Duodenal mucosa (tissue), 2 donors: Measurements from ENCODE around the gene NOP53.

Experiments used
- H3K27ac ChIP-seq: one replicate; pipeline ENCODE4 v1.7.0; 2013; ENCODE audit warnings: low read depth, low read length
- H3K27me3 ChIP-seq, 2 donors: one replicate each; pipeline ENCODE4 v1.7.0; 2013; ENCODE audit warnings: low read length in 2 of 2, control low read depth in 1 of 2; ENCODE audit not compliant: insufficient read depth in 2 of 2, control insufficient read depth in 1 of 2
- H3K36me3 ChIP-seq, 2 donors: one replicate each; pipeline ENCODE4 v1.7.0; 2013; ENCODE audit warnings: low read length in 2 of 2, control low read depth in 1 of 2; ENCODE audit not compliant: insufficient read depth in 2 of 2, control insufficient read depth in 1 of 2
- H3K4me1 ChIP-seq, 2 donors: one replicate each; pipeline ENCODE4 v1.7.0; 2013; ENCODE audit warnings: low read length in 2 of 2, control low read depth in 1 of 2; ENCODE audit not compliant: insufficient read depth in 2 of 2, control insufficient read depth in 1 of 2
- H3K4me3 ChIP-seq, 2 donors: one replicate each; pipeline ENCODE4 v1.7.0; 2013; ENCODE audit warnings: low read length in 2 of 2, low read depth in 1 of 2
- H3K9ac ChIP-seq, 2 donors: one replicate each; pipeline ENCODE4 v1.7.0; 2013; ENCODE audit warnings: low read length in 2 of 2, low read depth in 1 of 2
- H3K9me3 ChIP-seq, 2 donors: one replicate each; pipeline ENCODE4 v1.7.0; 2013; ENCODE audit warnings: low read length in 2 of 2, control low read depth in 1 of 2; ENCODE audit not compliant: control insufficient read depth in 1 of 2

Gene NOP53

GRCh38 chr19:47745010-47745901, at the start of gene NOP53:
TSS of gene NOP53 (plus strand) at chr19:47745546. CDS start at chr19:47745560, 14 bp downstream.
- Histone ChIP-seq H3K9me3 (no peaks in the 10 kb centered on the region), H3K27me3 (no peaks in the 10 kb centered on the region), H3K27ac (peak within 1 kb of the TSS; percentile 98), H3K4me3 (peak within 1 kb of the TSS; percentile 57 to 81), H3K9ac (peak within 1 kb of the TSS; percentile 49 to 81), H3K36me3 (peaks cover 15 to 31% of the 10 kb centered on the region in 2 donors), H3K4me1 (peaks cover 7 to 21% of the 10 kb centered on the region in 2 donors)

DNA sequence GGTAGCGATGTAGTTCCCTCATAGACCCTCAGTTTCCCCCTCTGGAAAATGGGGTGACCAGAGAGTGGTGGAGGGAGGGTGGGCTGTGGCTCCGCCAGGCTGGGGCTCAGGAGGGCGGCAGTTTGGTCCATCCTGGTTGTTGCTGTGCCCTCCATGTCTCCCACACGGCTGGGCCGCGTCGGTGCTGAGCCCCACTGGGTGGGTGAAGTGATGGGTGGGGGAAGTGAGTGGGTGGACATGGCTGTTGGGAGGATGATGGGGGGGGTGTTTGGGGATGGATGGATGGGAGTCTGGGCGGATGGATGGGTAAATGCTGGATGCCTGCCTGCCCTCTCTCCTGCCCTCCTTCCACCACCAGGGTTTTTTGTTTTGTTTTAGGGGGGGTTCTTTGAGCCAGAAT, 48.7 kb upstream of the NOP53 start:
- no peak overlapping the region for H3K9ac ChIP-seq
- no peaks in the 10 kb centered on the region for H3K9me3 ChIP-seq
- no peaks in the 10 kb centered on the region for H3K27me3 ChIP-seq
- no peak overlapping the region for H3K4me3 ChIP-seq
- H3K27ac ChIP-seq, result no peak overlapping the region
- peaks cover 2 to 43% of the 10 kb centered on the region in 2 donors for H3K36me3 ChIP-seq
- no peaks in the 10 kb centered on the region for H3K4me1 ChIP-seq

DNA sequence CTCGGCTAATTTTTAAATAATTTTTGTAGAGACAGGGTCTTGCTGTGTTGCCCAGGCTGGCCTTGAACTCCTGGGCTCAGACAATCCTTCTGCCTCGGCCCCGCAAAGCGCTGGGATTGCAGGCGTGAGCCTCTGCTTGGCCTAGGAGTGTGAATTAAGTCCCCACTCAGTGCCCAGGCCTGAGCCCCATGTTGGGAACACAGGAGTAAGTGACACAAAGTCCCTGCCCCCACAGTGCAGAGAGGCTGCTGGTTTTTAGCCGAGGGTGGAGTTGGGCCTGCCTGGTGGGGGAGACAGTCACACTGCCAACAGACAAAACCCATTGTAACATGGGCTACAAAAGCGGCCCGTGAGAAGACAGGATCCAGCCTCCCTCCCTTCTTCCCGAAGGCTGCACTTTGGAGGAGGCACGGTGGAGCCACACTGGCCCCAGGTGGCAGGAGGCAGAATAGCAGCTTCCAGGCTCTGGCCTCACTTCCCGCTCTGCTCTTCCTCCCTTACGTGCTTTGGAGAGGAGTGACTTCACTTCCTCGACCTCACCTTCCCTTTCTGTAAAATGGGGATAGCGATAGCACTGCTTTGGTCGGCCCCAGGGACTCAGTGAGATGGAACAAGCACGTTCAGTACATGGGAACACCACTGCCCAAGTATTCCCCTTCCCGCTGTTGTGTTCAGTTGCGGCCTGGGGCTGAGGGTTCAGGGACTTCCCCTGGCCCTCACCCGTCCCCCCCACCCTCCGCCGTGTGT, 47.3 kb upstream of the NOP53 start:
- Histone ChIP-seq H3K9ac (no peak overlapping the region), H3K4me1 (no peaks in the 10 kb centered on the region), H3K9me3 (no peaks in the 10 kb centered on the region), H3K36me3 (peaks cover 6 to 39% of the 10 kb centered on the region in 2 donors), H3K4me3 (no peak overlapping the region), H3K27ac (no peak overlapping the region), H3K27me3 (no peaks in the 10 kb centered on the region)

DNA sequence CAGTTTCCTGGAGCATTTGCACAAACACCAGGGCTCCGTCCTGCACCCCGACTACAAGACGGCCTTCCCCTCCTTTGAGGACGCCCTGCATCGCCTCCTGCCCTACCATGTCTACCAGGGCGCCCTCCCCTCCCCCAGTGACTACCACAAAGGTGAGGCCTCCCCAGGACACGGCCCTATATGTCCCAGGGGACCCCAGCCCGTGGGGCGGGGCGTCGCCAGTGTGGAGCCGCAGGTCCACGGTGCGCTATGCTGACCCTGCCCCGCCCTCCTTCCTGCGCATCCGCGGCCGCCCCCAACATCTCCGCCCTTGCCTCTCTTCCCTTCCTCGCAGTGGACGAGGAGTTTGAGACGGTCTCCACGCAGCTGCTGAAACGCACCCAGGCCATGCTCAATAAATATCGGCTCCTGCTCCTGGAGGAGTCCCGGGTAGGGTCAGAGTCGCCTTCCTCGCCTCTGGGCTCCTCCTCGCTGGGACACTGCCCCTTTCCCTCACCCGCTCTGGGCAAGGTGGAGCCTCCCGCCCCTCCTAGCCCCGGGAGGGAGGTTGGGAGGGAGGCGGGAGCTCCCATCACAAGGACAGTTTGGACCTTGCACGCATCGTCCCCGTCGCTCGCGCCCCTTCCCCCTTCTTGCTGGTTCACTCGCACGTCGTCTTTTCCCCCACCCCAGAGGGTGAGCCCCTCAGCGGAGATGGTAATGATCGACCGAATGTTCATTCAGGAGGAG, 46.6 kb upstream of the NOP53 start:
- Histone ChIP-seq H3K27me3 (no peaks in the 10 kb centered on the region), H3K9ac (no peak overlapping the region), H3K36me3 (peaks cover 8 to 36% of the 10 kb centered on the region in 2 donors), H3K4me1 (no peaks in the 10 kb centered on the region), H3K4me3 (no peak overlapping the region), H3K9me3 (no peaks in the 10 kb centered on the region), H3K27ac (no peak overlapping the region)

DNA sequence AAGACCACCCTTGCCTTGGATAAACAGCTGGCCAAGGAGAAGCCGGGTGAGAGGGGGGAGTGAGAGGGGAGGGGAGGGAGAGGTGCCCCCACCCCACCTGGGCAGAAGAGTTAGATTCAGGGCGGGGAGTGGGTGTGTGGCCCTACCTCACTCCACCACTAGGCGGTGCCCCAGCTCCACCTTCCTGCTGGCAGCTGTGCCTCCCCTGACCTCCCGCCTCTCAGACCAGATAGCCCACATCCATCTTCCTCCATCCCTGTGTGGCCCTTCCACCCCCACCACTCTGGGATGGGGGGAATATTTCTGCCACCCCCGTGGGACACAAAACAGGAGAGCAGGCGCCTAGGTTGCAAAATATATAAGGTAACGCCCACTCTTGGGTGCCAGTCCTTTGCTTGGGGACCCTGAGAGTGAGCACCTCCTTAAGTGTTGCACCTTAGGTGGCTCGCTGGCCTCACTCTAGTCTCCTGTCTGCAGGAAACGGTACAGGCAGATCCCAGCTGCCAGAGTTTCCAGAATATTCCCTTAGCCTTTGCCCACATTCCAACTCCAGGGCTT, 45.9 kb upstream of the NOP53 start:
- H3K9me3 ChIP-seq, result no peaks in the 10 kb centered on the region
- peaks cover 8 to 36% of the 10 kb centered on the region in 2 donors for H3K36me3 ChIP-seq
- H3K4me1 ChIP-seq, result no peaks in the 10 kb centered on the region
- no peak overlapping the region for H3K4me3 ChIP-seq
- H3K27ac ChIP-seq, result no peak overlapping the region
- no peak overlapping the region for H3K9ac ChIP-seq
- H3K27me3 ChIP-seq, result no peaks in the 10 kb centered on the region

- Histone ChIP-seq H3K4me3 (no peak overlapping the region), H3K9ac (no peak overlapping the region), H3K27me3 (no peaks in the 10 kb centered on the region), H3K27ac (no peak overlapping the region), H3K36me3 (peaks cover 8 to 31% of the 10 kb centered on the region in 2 donors), H3K9me3 (no peaks in the 10 kb centered on the region), H3K4me1 (no peaks in the 10 kb centered on the region)
Observed at GRCh38 chr19:47700934-47701716, 44.2 kb upstream of the NOP53 start.

DNA sequence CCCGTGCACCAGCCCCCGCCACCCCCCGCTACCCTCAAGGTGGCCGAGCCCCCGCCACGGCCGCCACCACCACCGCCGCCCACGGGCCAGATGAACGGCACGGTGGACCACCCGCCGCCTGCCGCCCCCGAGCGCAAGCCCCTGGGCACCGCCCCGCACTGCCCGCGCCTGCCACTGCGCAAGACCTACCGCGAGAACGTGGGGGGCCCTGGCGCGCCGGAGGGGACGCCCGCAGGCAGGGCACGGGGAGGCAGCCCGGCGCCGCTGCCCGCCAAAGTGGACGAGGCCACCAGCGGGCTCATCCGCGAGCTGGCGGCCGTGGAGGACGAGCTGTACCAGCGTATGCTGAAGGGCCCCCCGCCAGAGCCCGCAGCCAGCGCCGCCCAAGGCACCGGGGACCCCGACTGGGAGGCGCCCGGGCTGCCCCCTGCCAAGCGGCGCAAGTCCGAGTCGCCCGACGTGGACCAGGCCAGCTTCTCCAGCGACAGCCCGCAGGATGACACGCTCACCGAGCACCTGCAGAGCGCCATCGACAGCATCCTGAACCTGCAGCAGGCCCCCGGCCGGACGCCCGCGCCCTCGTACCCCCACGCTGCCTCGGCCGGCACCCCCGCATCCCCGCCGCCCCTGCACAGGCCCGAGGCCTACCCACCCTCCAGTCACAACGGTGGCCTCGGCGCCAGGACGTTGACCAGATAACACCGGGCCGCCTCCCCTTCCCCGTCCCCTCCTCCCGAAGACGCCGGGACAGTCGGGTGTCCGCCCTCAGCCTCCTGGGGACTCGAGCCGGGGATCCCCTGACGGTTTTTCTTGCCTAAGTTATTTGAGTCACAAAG, 43.4 kb upstream of the NOP53 start:
- Histone ChIP-seq H3K27me3 (no peaks in the 10 kb centered on the region), H3K4me3 (no peak overlapping the region), H3K9me3 (no peaks in the 10 kb centered on the region), H3K27ac (no peak overlapping the region), H3K36me3 (peaks cover 8 to 31% of the 10 kb centered on the region in 2 donors), H3K4me1 (no peaks in the 10 kb centered on the region), H3K9ac (no peak overlapping the region)

GRCh38 chr19:47702671-47703070, 42.7 kb upstream of the NOP53 start:
- Histone ChIP-seq H3K36me3 (peaks cover 8 to 31% of the 10 kb centered on the region in 2 donors), H3K9me3 (no peaks in the 10 kb centered on the region), H3K27ac (no peak overlapping the region), H3K4me3 (no peak overlapping the region), H3K27me3 (no peaks in the 10 kb centered on the region), H3K9ac (no peak overlapping the region), H3K4me1 (no peaks in the 10 kb centered on the region)

DNA sequence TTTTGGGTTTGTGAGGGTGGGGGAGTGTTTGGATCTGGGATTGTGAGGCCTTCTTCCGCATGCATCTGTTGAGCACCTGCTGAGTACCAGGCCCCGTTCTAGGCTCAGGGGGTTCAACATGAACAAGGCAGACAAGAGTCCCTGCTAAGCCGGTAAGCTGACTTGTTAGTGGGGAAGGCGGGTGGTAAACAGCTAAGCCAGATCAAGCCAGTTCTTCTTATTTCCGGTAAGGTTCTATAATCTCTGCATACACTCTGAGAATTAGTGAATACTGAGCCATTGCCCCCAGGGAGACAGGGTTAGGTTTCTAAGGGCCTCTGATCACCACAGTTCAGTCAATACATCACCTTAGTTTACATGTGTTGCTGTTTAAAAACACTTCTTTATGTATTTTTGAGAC, 42.0 kb upstream of the NOP53 start:
- no peaks in the 10 kb centered on the region for H3K4me1 ChIP-seq
- H3K27me3 ChIP-seq, result no peaks in the 10 kb centered on the region
- no peaks in the 10 kb centered on the region for H3K9me3 ChIP-seq
- no peak overlapping the region for H3K27ac ChIP-seq
- H3K36me3 ChIP-seq, result peaks cover 8 to 31% of the 10 kb centered on the region in 2 donors
- no peak overlapping the region for H3K9ac ChIP-seq
- no peak overlapping the region for H3K4me3 ChIP-seq
